Aorta (tissue), 5 donors: ENCODE results near the gene C1orf167. TPM values are rescaled to one million over a fixed set of nuclear protein-coding genes. Genes with fewer than 3 reads are reported as not detected.

Experiments
- ATAC-seq: fragments of 200-7000 bp; cut with Tn5 transposase; one replicate; pipeline ENCODE4 v1.9.1; 2022; ENCODE audit warnings: moderate library complexity; ENCODE audit not compliant: low FRiP score
- DNase-seq, 2 donors: peaks; one replicate each; pipeline ENCODE4 v3.0.0-alpha.2; 2020
- H3K27ac ChIP-seq, 2 donors: one replicate each; pipeline ENCODE4 v1.5.1; 2013; ENCODE audit warnings: low read length in 2 of 2, mild to moderate bottlenecking in 2 of 2, moderate library complexity in 2 of 2, control low read depth in 1 of 2, inconsistent platforms in 1 of 2, low read depth in 1 of 2
- H3K27me3 ChIP-seq, 2 donors: one replicate each; pipeline ENCODE4 v1.6.1; 2013; ENCODE audit warnings: control low read depth in 1 of 2, low read length in 1 of 2, mild to moderate bottlenecking in 1 of 2, moderate library complexity in 1 of 2; ENCODE audit not compliant: insufficient read depth in 2 of 2, control insufficient read depth in 1 of 2
- H3K36me3 ChIP-seq, 2 donors: one replicate each; pipeline ENCODE4 v1.6.1; 2013; ENCODE audit warnings: control low read depth in 1 of 2, low read length in 1 of 2, mild to moderate bottlenecking in 1 of 2; ENCODE audit not compliant: insufficient read depth in 2 of 2, control insufficient read depth in 1 of 2
- H3K4me1 ChIP-seq, 2 donors: one replicate each; pipeline ENCODE4 v1.6.1; 2013; ENCODE audit warnings: low read length in 2 of 2, control low read depth in 1 of 2, mild to moderate bottlenecking in 1 of 2, moderate library complexity in 1 of 2; ENCODE audit not compliant: insufficient read depth in 2 of 2, control insufficient read depth in 1 of 2
- H3K4me3 ChIP-seq, 2 donors: one replicate each; pipeline ENCODE4 v1.5.1; 2013; ENCODE audit warnings: low read length in 2 of 2, control low read depth in 1 of 2, mild to moderate bottlenecking in 1 of 2
- H3K9me3 ChIP-seq: one replicate; pipeline ENCODE4 v1.6.1; 2013; ENCODE audit warnings: mild to moderate bottlenecking, low read length; ENCODE audit not compliant: control insufficient read depth
- WGBS, 2 donors: extraction: QIAGEN DNeasy Blood & Tissue Kit; methylation state at CpG; one replicate each; pipeline ENCODE4 v1.1.7; 2013; 5-methylcytosine and 5-hydroxymethylcytosine counted together
- intact Hi-C, 2 donors: fragments of 100-400 bp; cut with DNase I; formaldehyde crosslinking; loops; one replicate each; pipeline versions ENCODE4 v1.14.2 to v1.15.0; 2022
- polyA plus RNA-seq, 2 donors: library from polyadenylated mRNA; stranded (reverse); fragments of 200-250 nt; gene quantifications; one replicate each; pipeline ENCODE4 v1.2.3, GENCODE V29; 2013
- total RNA-seq, 2 donors: library from RNA; stranded (reverse); fragmentation: NEBNext Ultra II Directional; extraction: Animal tissue kit (Norgen Biotek cat#: 25700); gene quantifications; one replicate each; pipeline ENCODE4 v1.2.1, GENCODE V29; 2021
- donor health status: healthy with polysubstance abuse.
- donor health status: Bipolar disorder and iron deficiency.
- donor health status: DM: no; HTN: no; CAD: no.
- donor health status: DM: no; HTN: no; CAD: no.
- donor health status: DM: yes; HTN: yes; CAD: no.

Gene C1orf167
- total and polyA plus RNA-seq, 4 donors: 0.75 to 3.6 (median 1.8) TPM

- WGBS, 2 donors: 67 to 75% methylated on average over 15 of the region's 15 CpGs
- H3K4me3 ChIP-seq: no peak overlapping the region
- no peaks in the 10 kb centered on the region for H3K36me3 ChIP-seq
- ATAC-seq: no peak
- no peak for DNase-seq
- no peaks in the 10 kb centered on the region for H3K27me3 ChIP-seq
- H3K9me3 ChIP-seq: no peaks in the 10 kb centered on the region
- intact Hi-C loops: no loop called here
- H3K4me1 ChIP-seq: no peaks in the 10 kb centered on the region
- no peak overlapping the region for H3K27ac ChIP-seq
These were observed 21.5 kb upstream of the C1orf167 start for GRCh38 chr1:11740258-11741192.

- ATAC-seq: no peak
- Histone ChIP-seq H3K27ac (no peak overlapping the region), H3K9me3 (no peaks in the 10 kb centered on the region), H3K27me3 (no peaks in the 10 kb centered on the region), H3K4me1 (no peaks in the 10 kb centered on the region), H3K36me3 (no peaks in the 10 kb centered on the region), H3K4me3 (no peak overlapping the region)
- intact Hi-C loops: no loop called here
- DNase-seq: no peak
- WGBS, 2 donors: 86 to 92% methylated on average over 4 of the region's 4 CpGs
These were observed 20.5 kb upstream of the C1orf167 start for GRCh38 chr1:11741482-11741881.

GRCh38 chr1:11741919-11742558 lies 20.0 kb upstream of the C1orf167 start:
- intact Hi-C loops: no loop called here
- ATAC-seq (no peak), DNase-seq (no peak)
- no peak overlapping the region for H3K27ac ChIP-seq
- no peaks in the 10 kb centered on the region for H3K9me3 ChIP-seq
- H3K36me3 ChIP-seq: no peaks in the 10 kb centered on the region
- WGBS, 2 donors: 75 to 77% methylated on average over 5 of the region's 5 CpGs
- no peaks in the 10 kb centered on the region for H3K4me1 ChIP-seq
- H3K4me3 ChIP-seq: no peak overlapping the region
- no peaks in the 10 kb centered on the region for H3K27me3 ChIP-seq

GRCh38 chr1:11744287-11744686 lies 17.7 kb upstream of the C1orf167 start:
- intact Hi-C loops: no loop called here
- no peaks in the 10 kb centered on the region for H3K9me3 ChIP-seq
- 72 to 80% methylated on average over 9 of the region's 9 CpGs for WGBS, 2 donors
- no peaks in the 10 kb centered on the region for H3K4me1 ChIP-seq
- no peak overlapping the region for H3K4me3 ChIP-seq
- DNase-seq: no peak
- H3K27me3 ChIP-seq: no peaks in the 10 kb centered on the region
- no peak for ATAC-seq
- no peak overlapping the region for H3K27ac ChIP-seq
- H3K36me3 ChIP-seq: no peaks in the 10 kb centered on the region

- Histone ChIP-seq H3K36me3 (peaks cover 0 to 2% of the 10 kb centered on the region in 2 donors), H3K4me3 (no peak overlapping the region), H3K9me3 (no peaks in the 10 kb centered on the region), H3K27me3 (no peaks in the 10 kb centered on the region), H3K27ac (no peak overlapping the region), H3K4me1 (no peaks in the 10 kb centered on the region)
- ATAC-seq (no peak), DNase-seq (no peak)
- intact Hi-C loops: no loop called here
- 69 to 75% methylated on average over 6 of the region's 6 CpGs for WGBS, 2 donors
These were observed 15.9 kb upstream of the C1orf167 start for GRCh38 chr1:11746092-11746491.

GRCh38 chr1:11746795-11747487 lies 15.1 kb upstream of the C1orf167 start:
- Histone ChIP-seq H3K36me3 (peaks cover 0 to 2% of the 10 kb centered on the region in 2 donors), H3K27me3 (no peaks in the 10 kb centered on the region), H3K9me3 (no peaks in the 10 kb centered on the region), H3K27ac (no peak overlapping the region), H3K4me3 (no peak overlapping the region), H3K4me1 (no peaks in the 10 kb centered on the region)
- WGBS, 2 donors: 38 to 49% methylated on average over 20 of the region's 20 CpGs
- intact Hi-C loops: no loop called here
- ATAC-seq: no peak
- DNase-seq: no peak

GRCh38 chr1:11748294-11749202 lies 13.4 kb upstream of the C1orf167 start:
- Histone ChIP-seq H3K9me3 (no peaks in the 10 kb centered on the region), H3K27me3 (no peaks in the 10 kb centered on the region), H3K27ac (no peak overlapping the region), H3K4me1 (no peaks in the 10 kb centered on the region), H3K4me3 (no peak overlapping the region), H3K36me3 (peaks cover 0 to 2% of the 10 kb centered on the region in 2 donors)
- intact Hi-C loops: no loop called here
- 94 to 95% methylated on average over 25 to 27 of the region's 27 CpGs for WGBS, 2 donors
- DNase-seq (no peak), ATAC-seq (no peak)

GRCh38 chr1:11749203-11749689 lies 12.7 kb upstream of the C1orf167 start:
- H3K4me1 ChIP-seq: no peaks in the 10 kb centered on the region
- whole genome bisulfite sequencing, 2 donors: 83 to 86% methylated on average over 9 of the region's 9 CpGs
- no peak overlapping the region for H3K27ac ChIP-seq
- peak; percentile 51 for ATAC-seq
- H3K27me3 ChIP-seq: no peaks in the 10 kb centered on the region
- intact Hi-C loops: no loop called here
- no peak overlapping the region for H3K4me3 ChIP-seq
- no peaks in the 10 kb centered on the region for H3K9me3 ChIP-seq
- DNase-seq: no peak
- H3K36me3 ChIP-seq: peaks cover 0 to 2% of the 10 kb centered on the region in 2 donors
